Endothelial cell of umbilical vein (primary cell): ENCODE measurements around the gene TPRG1L. TPM values are rescaled to one million over a fixed set of nuclear protein-coding genes. Genes with fewer than 3 reads are reported as not detected.

Experiments
- BruUV-seq: library from RNA; stranded (reverse); fragments of 400-500 nt; replicated peaks from 2 replicates; lab custom pipeline; 2021; lab: Mats Ljungman, UMichigan
- CTCF ChIA-PET: fragments of 300-600, 350-600 bp; sonication (Branson Sonifier 250); formaldehyde crosslinking; loops from one replicate; lab custom pipeline; 2021; ENCODE audit warnings: antibody characterized with exemption, inconsistent platforms; lab: Charles Lee
- POLR2A ChIA-PET: fragments of 300-600, 350-600 bp; sonication (Branson Sonifier 250); formaldehyde crosslinking; loops from one replicate; lab custom pipeline; 2021; ENCODE audit warnings: antibody characterized with exemption, inconsistent platforms; lab: Charles Lee
- DNase-seq: peaks from one replicate; pipeline ENCODE4 v3.0.0-alpha.2; 2011; ENCODE audit warnings: low read depth, low spot score
- FAIRE-seq: peaks from 2 replicates; lab custom pipeline; 2011; peaks lifted over from hg19 to GRCh38; lab: Jason Lieb, UNC
- H2AFZ ChIP-seq: 2 replicates; pipeline ENCODE4 v1.6.0; 2012; ENCODE audit warnings: low read depth, low read length, control low read depth, inconsistent platforms
- H3K27ac ChIP-seq: 2 replicates; pipeline ENCODE4 v1.5.1; 2011; ENCODE audit warnings: low read depth, mild to moderate bottlenecking, control low read depth, low read length, moderate library complexity; ENCODE audit not compliant: insufficient read depth
- H3K27me3 ChIP-seq, 2 experiments: 2 replicates each; pipeline versions ENCODE4 v1.6.0 to v1.6.1; 2011; ENCODE audit warnings: low read length in 2 of 2, mixed read lengths in 1 of 2; ENCODE audit not compliant: control insufficient read depth in 2 of 2, insufficient read depth in 2 of 2
- H3K36me3 ChIP-seq, 2 experiments: 2 replicates in 1 of 2; 3 replicates in 1 of 2; pipeline ENCODE4 v1.5.1; 2011; ENCODE audit warnings: low read length in 2 of 2, mild to moderate bottlenecking in 1 of 2, moderate library complexity in 1 of 2; ENCODE audit not compliant: control insufficient read depth in 2 of 2, insufficient read depth in 2 of 2; ENCODE audit errors: extremely low read depth in 1 of 2
- H3K4me1 ChIP-seq: 3 replicates; pipeline ENCODE4 v1.5.1; 2011; ENCODE audit warnings: mild to moderate bottlenecking, low read length; ENCODE audit not compliant: control insufficient read depth, insufficient read depth; ENCODE audit errors: extremely low read depth
- H3K4me2 ChIP-seq: 2 replicates; pipeline ENCODE4 v1.6.1; 2011; ENCODE audit warnings: low read length, control low read depth, mixed read lengths; ENCODE audit not compliant: insufficient read depth
- H3K4me3 ChIP-seq, 3 experiments: fragments of 200-600 bp in 1 of 3; sonication (generic), shearing (Covaris generic) in 1 of 3; replicated peaks in 1 of 3; 2 replicates each; pipeline ENCODE4 v1.5.1; 2011 to 2016; ENCODE audit warnings: control low read depth in 3 of 3, low read length in 3 of 3, mild to moderate bottlenecking in 2 of 3, inconsistent platforms in 1 of 3, low read depth in 1 of 3, moderate library complexity in 1 of 3; ENCODE audit not compliant: insufficient read depth in 1 of 3
- H3K79me2 ChIP-seq: 2 replicates; pipeline ENCODE4 v1.6.0; 2012; ENCODE audit warnings: low read length, inconsistent platforms; ENCODE audit not compliant: control insufficient read depth, insufficient read depth
- H3K9ac ChIP-seq: replicated peaks from 2 replicates; pipeline ENCODE3; 2011; ENCODE audit warnings: low read length, control low read depth; ENCODE audit not compliant: insufficient read depth; ENCODE audit errors: extremely low read depth
- H3K9me1 ChIP-seq: replicated peaks from 3 replicates; pipeline ENCODE4 v1.6.0; 2011; ENCODE audit warnings: mild to moderate bottlenecking, low read length; ENCODE audit not compliant: control insufficient read depth, insufficient read depth; ENCODE audit errors: extremely low read depth
- H3K9me3 ChIP-seq: replicated peaks from 2 replicates; pipeline ENCODE4 v1.5.1; 2012; ENCODE audit warnings: low read length, inconsistent platforms; ENCODE audit not compliant: control insufficient read depth, insufficient read depth
- H4K20me1 ChIP-seq: replicated peaks from 2 replicates; pipeline ENCODE3; 2011; ENCODE audit warnings: mild to moderate bottlenecking, low read length; ENCODE audit not compliant: control insufficient read depth, insufficient read depth; ENCODE audit errors: extremely low read depth
- EZH2 ChIP-seq: IDR thresholded peaks from 2 replicates; pipeline ENCODE4 v1.6.1; 2012; ENCODE audit warnings: borderline replicate concordance, low read depth, mild to moderate bottlenecking, moderate library complexity, low read length, inconsistent platforms; ENCODE audit not compliant: severe bottlenecking
- FOS ChIP-seq: IDR thresholded peaks from 2 replicates; pipeline ENCODE4 v1.6.1; 2011; ENCODE audit warnings: mild to moderate bottlenecking, low read length, moderate library complexity, borderline replicate concordance; ENCODE audit not compliant: insufficient read depth
- GATA2 ChIP-seq: IDR thresholded peaks from 2 replicates; pipeline ENCODE4 v1.7.0; 2011; ENCODE audit warnings: low read depth, mild to moderate bottlenecking, moderate library complexity, mixed read lengths, low read length; ENCODE audit not compliant: insufficient read length, insufficient read depth
- JUN ChIP-seq: IDR thresholded peaks from 2 replicates; pipeline ENCODE4 v1.6.1; 2011; ENCODE audit warnings: borderline replicate concordance, low read depth; ENCODE audit not compliant: insufficient read length, insufficient read depth
- MYC ChIP-seq: IDR thresholded peaks from one replicate; pipeline ENCODE4 v1.6.1; 2011; ENCODE audit warnings: mild to moderate bottlenecking, low read depth, low read length
- POLR2A ChIP-seq: IDR thresholded peaks from 2 replicates; pipeline ENCODE4 v1.6.1; 2012; ENCODE audit warnings: low read depth, mild to moderate bottlenecking, control low read depth, low read length
- POLR2AphosphoS5 ChIP-seq: IDR thresholded peaks from 2 replicates; pipeline ENCODE4 v1.6.1; 2012; ENCODE audit warnings: low read depth, mild to moderate bottlenecking, control low read depth, low read length, moderate library complexity; ENCODE audit not compliant: insufficient read depth
- dilution Hi-C: fragments of 300-500 bp; cut with MboI; formaldehyde crosslinking; loops from one replicate; pipeline ENCODE4 v1.15.0; 2019; ENCODE audit warnings: low sequenced_read_pairs; ENCODE audit not compliant: extremely low pct_ligation_motif_present
- intact Hi-C: fragments of 100-400 bp; cut with micrococcal nuclease; formaldehyde crosslinking; loops from one replicate; pipeline ENCODE4 v1.10.0; 2022
- polyA plus RNA-seq, 4 experiments: library from polyadenylated mRNA; depleted of rRNA in 3 of 4; stranded (reverse) in 3 of 4; unstranded in 1 of 4; fragments of >200 nt; gene quantifications; 2 replicates each; pipeline versions ENCODE4 v1.2.1 to v1.2.3, GENCODE V29; 2011 to 2012; ENCODE audit warnings: missing spikeins in 1 of 4
- total RNA-seq: library from RNA; stranded (reverse); gene quantifications from 2 replicates; pipeline ENCODE4 v1.2.3, GENCODE V29; 2021
- TF ChIP-seq, protein P1 (sequence below): IDR thresholded peaks from 2 replicates; pipeline ENCODE4 v1.6.1; 2011; ENCODE audit not compliant: insufficient read depth, insufficient read length
- TF ChIP-seq, protein P2 (sequence below), 2 donors: IDR thresholded peaks; 1 replicate in 1 of 2; 2 replicates in 1 of 2; pipeline ENCODE4 v1.5.1; 2011; ENCODE audit warnings: low read length in 2 of 2, mild to moderate bottlenecking in 2 of 2, moderate library complexity in 2 of 2, control low read depth in 1 of 2, inconsistent platforms in 1 of 2, low read depth in 1 of 2; ENCODE audit not compliant: insufficient read depth in 1 of 2; ENCODE audit errors: extremely low read depth in 1 of 2

The TPRG1L gene
- total and polyA plus RNA-seq, 2 donors (not counting 3 experiments of a cell fraction or from before 2014, with no cell fraction given) = 52.3 to 53.8 TPM

DNA sequence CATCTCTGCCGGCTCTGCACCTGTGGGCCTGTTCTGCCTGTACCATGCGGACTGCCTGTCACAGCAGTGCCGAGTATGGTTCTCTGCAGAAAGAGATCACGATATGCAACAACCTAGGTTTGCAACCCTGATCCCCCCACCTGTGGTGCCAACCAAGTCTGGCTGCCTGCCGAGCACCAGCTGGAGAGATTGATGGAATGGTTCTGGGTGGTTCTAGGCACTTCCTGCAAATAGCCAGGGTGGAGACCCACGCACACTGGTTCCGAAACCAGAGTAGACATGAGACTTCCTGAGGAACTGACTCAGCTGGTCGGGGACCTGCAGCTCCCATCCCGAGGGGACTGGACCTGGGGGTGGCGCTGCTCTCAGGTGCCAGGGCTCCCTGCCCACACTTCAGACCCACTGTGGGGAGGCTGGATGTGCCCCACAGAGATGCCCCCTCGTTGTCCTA is 5.4 kb downstream of the TPRG1L start:
- H3K4me1 ChIP-seq = peaks cover 7% of the 10 kb centered on the region
- no peak for DNase-seq
- dilution Hi-C loops = no loop called here
- POLR2A ChIA-PET = no interaction called here
- no peak overlapping the region for H2AFZ ChIP-seq
- H3K4me3 ChIP-seq = no peak overlapping the region
- no peaks in the 10 kb centered on the region for H3K27me3 ChIP-seq
- intact Hi-C loops = no loop called here
- CTCF ChIA-PET = interaction anchor here (1.2 to 3.9 kb wide), 3 partner anchors 11 to 177 kb away, joined by 3 to 12 read pairs (median 4); no protein-coding TSS in a partner anchor
- H3K79me2 ChIP-seq = no peaks in the 10 kb centered on the region
- H4K20me1 ChIP-seq = no peaks in the 10 kb centered on the region
- no peaks in the 10 kb centered on the region for H3K9me3 ChIP-seq
- no peaks in the 10 kb centered on the region for H3K9me1 ChIP-seq
- FAIRE-seq = no peak
- TF ChIP-seq JUN = no peak
- no peak for TF ChIP-seq POLR2A
- no TSS peak for BruUV-seq
- H3K27ac ChIP-seq = no peak overlapping the region
- no peak overlapping the region for H3K9ac ChIP-seq
- no peak overlapping the region for H3K4me2 ChIP-seq
- peaks cover 0 to 44% of the 10 kb centered on the region in 2 experiments for H3K36me3 ChIP-seq

DNA sequence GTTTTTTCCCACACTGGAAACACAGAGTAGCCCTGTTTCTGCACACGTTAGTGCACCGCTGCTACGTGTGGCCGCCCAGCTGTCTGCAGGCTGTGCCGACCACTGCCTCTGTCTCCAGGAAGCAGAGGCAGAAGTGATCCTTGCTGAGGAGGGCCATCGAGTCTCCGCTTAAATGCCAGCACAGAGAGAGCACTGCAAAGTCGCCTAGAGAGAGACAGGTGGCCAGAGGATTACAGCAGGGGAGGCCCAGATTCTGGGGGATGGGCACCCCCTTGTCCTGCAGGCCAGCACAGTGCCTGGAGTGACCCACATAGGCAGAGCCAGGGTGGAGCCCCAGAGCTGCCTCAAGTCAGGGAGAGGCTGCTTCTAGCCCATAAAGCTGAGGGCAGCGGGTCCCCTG is 6.1 kb downstream of the TPRG1L start:
- peaks cover under 1% of the 10 kb centered on the region for H3K4me1 ChIP-seq
- dilution Hi-C loops (no loop called here), intact Hi-C loops (no loop called here)
- H3K9me1 ChIP-seq = no peaks in the 10 kb centered on the region
- H3K4me2 ChIP-seq = no peak overlapping the region
- H3K36me3 ChIP-seq = peaks cover 0 to 44% of the 10 kb centered on the region in 2 experiments
- DNase-seq (no peak), FAIRE-seq (no peak)
- H2AFZ ChIP-seq = no peak overlapping the region
- no peak overlapping the region for H3K9ac ChIP-seq
- no peaks in the 10 kb centered on the region for H3K9me3 ChIP-seq
- no peaks in the 10 kb centered on the region for H3K79me2 ChIP-seq
- TF ChIP-seq EZH2 = no peak
- TF ChIP-seq MYC = no peak
- TF ChIP-seq, protein P1, sequence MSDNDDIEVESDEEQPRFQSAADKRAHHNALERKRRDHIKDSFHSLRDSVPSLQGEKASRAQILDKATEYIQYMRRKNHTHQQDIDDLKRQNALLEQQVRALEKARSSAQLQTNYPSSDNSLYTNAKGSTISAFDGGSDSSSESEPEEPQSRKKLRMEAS = no peak
- no peak for TF ChIP-seq POLR2AphosphoS5
- TF ChIP-seq, protein P2, sequence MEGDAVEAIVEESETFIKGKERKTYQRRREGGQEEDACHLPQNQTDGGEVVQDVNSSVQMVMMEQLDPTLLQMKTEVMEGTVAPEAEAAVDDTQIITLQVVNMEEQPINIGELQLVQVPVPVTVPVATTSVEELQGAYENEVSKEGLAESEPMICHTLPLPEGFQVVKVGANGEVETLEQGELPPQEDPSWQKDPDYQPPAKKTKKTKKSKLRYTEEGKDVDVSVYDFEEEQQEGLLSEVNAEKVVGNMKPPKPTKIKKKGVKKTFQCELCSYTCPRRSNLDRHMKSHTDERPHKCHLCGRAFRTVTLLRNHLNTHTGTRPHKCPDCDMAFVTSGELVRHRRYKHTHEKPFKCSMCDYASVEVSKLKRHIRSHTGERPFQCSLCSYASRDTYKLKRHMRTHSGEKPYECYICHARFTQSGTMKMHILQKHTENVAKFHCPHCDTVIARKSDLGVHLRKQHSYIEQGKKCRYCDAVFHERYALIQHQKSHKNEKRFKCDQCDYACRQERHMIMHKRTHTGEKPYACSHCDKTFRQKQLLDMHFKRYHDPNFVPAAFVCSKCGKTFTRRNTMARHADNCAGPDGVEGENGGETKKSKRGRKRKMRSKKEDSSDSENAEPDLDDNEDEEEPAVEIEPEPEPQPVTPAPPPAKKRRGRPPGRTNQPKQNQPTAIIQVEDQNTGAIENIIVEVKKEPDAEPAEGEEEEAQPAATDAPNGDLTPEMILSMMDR (IDR thresholded peaks at IDR 0.05; ENCODE audit: extremely low read depth in 1 of 2, insufficient read depth in 1 of 2, low read depth in 1 of 2, low read length in 2 of 2) = no peak
- TF ChIP-seq FOS = no peak
- TF ChIP-seq JUN = no peak
- TF ChIP-seq POLR2A = no peak
- TF ChIP-seq GATA2 = no peak
- no peak overlapping the region for H3K27ac ChIP-seq
- ChIA-PET POLR2A (no interaction called here), CTCF (interaction anchor here (1.2 to 3.9 kb wide), 2 partner anchors 12 to 178 kb away, joined by 4 to 12 read pairs; no protein-coding TSS in a partner anchor)
- H4K20me1 ChIP-seq = no peaks in the 10 kb centered on the region
- no peak overlapping the region for H3K4me3 ChIP-seq
- H3K27me3 ChIP-seq = no peaks in the 10 kb centered on the region
- BruUV-seq = no TSS peak
